ENCODE measurements around the gene TMEM81.

DNA sequence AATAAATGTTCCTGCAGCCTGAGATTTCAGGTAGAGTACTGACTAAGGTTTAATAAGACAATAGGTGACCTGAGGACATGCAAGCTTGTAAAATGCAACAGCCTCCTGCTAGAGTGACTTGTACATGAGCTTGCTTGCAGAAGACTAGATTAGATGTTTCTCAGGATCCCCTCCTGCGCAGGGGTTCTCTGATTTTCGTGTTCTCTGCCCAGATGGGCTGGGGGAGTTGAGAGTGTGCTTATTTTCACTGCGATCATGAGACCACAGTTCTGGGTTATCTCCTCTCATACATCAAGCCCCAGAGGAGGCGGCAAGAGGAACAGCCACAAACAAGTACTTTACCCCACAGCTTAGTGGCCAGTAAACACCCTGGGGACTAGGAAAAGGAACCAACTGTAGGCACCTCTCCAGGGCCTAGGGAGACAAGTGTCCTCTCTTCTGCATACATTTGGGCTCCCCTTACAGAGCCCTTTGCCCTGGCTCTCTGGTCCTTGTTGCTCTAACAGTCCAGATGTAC is 8.0 kb downstream of the TMEM81 start:
- TF ChIP-seq, protein P1, sequence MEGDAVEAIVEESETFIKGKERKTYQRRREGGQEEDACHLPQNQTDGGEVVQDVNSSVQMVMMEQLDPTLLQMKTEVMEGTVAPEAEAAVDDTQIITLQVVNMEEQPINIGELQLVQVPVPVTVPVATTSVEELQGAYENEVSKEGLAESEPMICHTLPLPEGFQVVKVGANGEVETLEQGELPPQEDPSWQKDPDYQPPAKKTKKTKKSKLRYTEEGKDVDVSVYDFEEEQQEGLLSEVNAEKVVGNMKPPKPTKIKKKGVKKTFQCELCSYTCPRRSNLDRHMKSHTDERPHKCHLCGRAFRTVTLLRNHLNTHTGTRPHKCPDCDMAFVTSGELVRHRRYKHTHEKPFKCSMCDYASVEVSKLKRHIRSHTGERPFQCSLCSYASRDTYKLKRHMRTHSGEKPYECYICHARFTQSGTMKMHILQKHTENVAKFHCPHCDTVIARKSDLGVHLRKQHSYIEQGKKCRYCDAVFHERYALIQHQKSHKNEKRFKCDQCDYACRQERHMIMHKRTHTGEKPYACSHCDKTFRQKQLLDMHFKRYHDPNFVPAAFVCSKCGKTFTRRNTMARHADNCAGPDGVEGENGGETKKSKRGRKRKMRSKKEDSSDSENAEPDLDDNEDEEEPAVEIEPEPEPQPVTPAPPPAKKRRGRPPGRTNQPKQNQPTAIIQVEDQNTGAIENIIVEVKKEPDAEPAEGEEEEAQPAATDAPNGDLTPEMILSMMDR (IDR thresholded peaks at IDR 0.05) = no peak
- TF ChIP-seq POLR2A (IDR thresholded peaks at IDR 0.05) = no peak

Measured in gastroesophageal sphincter (tissue), 3 donors.